SU-DHL-6 (cell line): ENCODE measurements around the gene KCNE4.

Experiments used
- EZH2phosphoT487 ChIP-seq: fragments of 200-600 bp; sonication (generic), shearing (Covaris generic); conservative IDR thresholded peaks from 2 replicates; pipeline ENCODE4 v1.6.1; 2018; ENCODE audit warnings: mild to moderate bottlenecking, antibody characterized with exemption, low read length, moderate library complexity, mixed read lengths
- TF ChIP-seq, protein P1 (sequence below): fragments of 200-600 bp; sonication (generic); IDR thresholded peaks from one replicate; pipeline ENCODE4 v1.5.1; 2017; ENCODE audit warnings: antibody characterized with exemption, mild to moderate bottlenecking, low read length, moderate library complexity; ENCODE audit not compliant: insufficient read depth, poor library complexity, severe bottlenecking

DNA sequence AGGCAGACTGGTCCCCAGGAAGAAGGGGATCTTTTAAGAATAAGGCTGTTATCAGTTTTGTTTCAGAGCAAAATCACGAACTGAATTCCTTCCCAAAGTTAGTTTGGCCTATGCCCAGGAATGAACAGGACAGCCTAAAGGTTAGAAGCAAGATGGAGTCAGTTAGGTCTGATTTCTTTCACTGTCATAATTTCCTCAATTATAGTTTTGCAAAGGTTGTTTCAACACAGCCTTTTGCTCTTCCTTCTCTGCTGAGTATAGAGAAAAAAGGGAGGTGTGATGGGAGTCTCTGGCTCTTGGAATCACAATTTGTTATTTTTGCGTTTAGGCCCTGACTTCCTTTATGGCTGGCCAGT lies 14.6 kb upstream of the KCNE4 start:
- TF ChIP-seq, protein P1, sequence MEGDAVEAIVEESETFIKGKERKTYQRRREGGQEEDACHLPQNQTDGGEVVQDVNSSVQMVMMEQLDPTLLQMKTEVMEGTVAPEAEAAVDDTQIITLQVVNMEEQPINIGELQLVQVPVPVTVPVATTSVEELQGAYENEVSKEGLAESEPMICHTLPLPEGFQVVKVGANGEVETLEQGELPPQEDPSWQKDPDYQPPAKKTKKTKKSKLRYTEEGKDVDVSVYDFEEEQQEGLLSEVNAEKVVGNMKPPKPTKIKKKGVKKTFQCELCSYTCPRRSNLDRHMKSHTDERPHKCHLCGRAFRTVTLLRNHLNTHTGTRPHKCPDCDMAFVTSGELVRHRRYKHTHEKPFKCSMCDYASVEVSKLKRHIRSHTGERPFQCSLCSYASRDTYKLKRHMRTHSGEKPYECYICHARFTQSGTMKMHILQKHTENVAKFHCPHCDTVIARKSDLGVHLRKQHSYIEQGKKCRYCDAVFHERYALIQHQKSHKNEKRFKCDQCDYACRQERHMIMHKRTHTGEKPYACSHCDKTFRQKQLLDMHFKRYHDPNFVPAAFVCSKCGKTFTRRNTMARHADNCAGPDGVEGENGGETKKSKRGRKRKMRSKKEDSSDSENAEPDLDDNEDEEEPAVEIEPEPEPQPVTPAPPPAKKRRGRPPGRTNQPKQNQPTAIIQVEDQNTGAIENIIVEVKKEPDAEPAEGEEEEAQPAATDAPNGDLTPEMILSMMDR: no peak
- TF ChIP-seq EZH2phosphoT487: no peak
